Vagina (tissue), 1 donor: Measurements from ENCODE around the gene OR10W1. TPM values are rescaled to one million over a fixed set of nuclear protein-coding genes. Genes with fewer than 3 reads are reported as not detected.

Experiments used
- total RNA-seq: library from RNA; depleted of rRNA; stranded (reverse); fragments of >200 nt; gene quantifications from one replicate; pipeline ENCODE4 v1.2.3, GENCODE V29; 2016

OR10W1 gene
- total RNA-seq, 1 donor from 2014 or later = not detected

Other genes with a start within 250 kb of the OR10W1 start
- gene OR9Q1, start 244.4 kb downstream of the OR10W1 start, total RNA-seq = not detected
- not detected for gene OR6Q1, start 237.3 kb downstream of the OR10W1 start, total RNA-seq
- gene OR9I1, start 142.7 kb downstream of the OR10W1 start, total RNA-seq = not detected
- not detected for gene OR9Q2, start 79.2 kb downstream of the OR10W1 start, total RNA-seq
- gene OR1S2, start 64.1 kb downstream of the OR10W1 start, total RNA-seq = not detected
- not detected for gene OR1S1, start 55.5 kb downstream of the OR10W1 start, total RNA-seq
- gene OR10Q1, start 39.3 kb downstream of the OR10W1 start, total RNA-seq = not detected
- not detected for gene OR5B17, start 90.8 kb upstream of the OR10W1 start, total RNA-seq
- not detected for gene OR5B3, start 138.6 kb upstream of the OR10W1 start, total RNA-seq
- gene OR5B2, start 159.9 kb upstream of the OR10W1 start, total RNA-seq = not detected
- not detected for gene OR5B12, start 174.0 kb upstream of the OR10W1 start, total RNA-seq
- not detected for gene OR5B21, start 239.8 kb upstream of the OR10W1 start, total RNA-seq